HEK293T (cell line): ENCODE data around the gene CTNNA2.

Experiments used
- ARNT ChIP-seq: fragments of 450-650 bp; IDR thresholded peaks from 2 replicates; pipeline ENCODE4 v1.6.1; 2017; ENCODE audit warnings: mild to moderate bottlenecking
- BHLHE40 ChIP-seq: fragments of 450-650 bp; IDR thresholded peaks from 2 replicates; pipeline ENCODE4 v1.6.1; 2016; ENCODE audit warnings: mild to moderate bottlenecking, moderate library complexity, borderline replicate concordance
- ELF4 ChIP-seq: fragments of 450-650 bp; IDR thresholded peaks from 2 replicates; pipeline ENCODE4 v1.6.1; 2017; ENCODE audit warnings: antibody characterized with exemption
- FOXM1 ChIP-seq: fragments of 450-650 bp; IDR thresholded peaks from 2 replicates; pipeline ENCODE4 v1.6.1; 2017; ENCODE audit warnings: mild to moderate bottlenecking, borderline replicate concordance
- HDGF ChIP-seq: fragments of 450-650 bp; IDR thresholded peaks from 2 replicates; pipeline ENCODE4 v1.6.1; 2017; ENCODE audit warnings: antibody characterized with exemption, borderline replicate concordance
- LEF1 ChIP-seq: fragments of 450-650 bp; IDR thresholded peaks from 2 replicates; pipeline ENCODE4 v1.6.1; 2017; ENCODE audit warnings: mild to moderate bottlenecking, borderline replicate concordance
- PKNOX1 ChIP-seq: fragments of 450-650 bp; IDR thresholded peaks from 2 replicates; pipeline ENCODE4 v1.6.1; 2016
- SP1 ChIP-seq: fragments of 450-650 bp; IDR thresholded peaks from 2 replicates; pipeline ENCODE4 v1.6.1; 2017
- SUZ12 ChIP-seq: fragments of 450-650 bp; IDR thresholded peaks from 2 replicates; pipeline ENCODE4 v1.6.1; 2016; ENCODE audit warnings: mild to moderate bottlenecking

- TF ChIP-seq SP1 (no peak), BHLHE40 (no peak), PKNOX1 (no peak), SUZ12 (no peak), ELF4 (no peak), HDGF (no peak), FOXM1 (no peak), ARNT (no peak), LEF1 (no peak)
Observed at GRCh38 chr2:80190166-80190565, 677.3 kb downstream of the CTNNA2 start.
